Cardiac fibroblast (primary cell): ENCODE results near the gene MRPL58.
"Not testable (repeated sequence)": the region's sequence is repeated elsewhere in the genome, so short reads cannot be mapped to it uniquely, and the experiment has no call there.

Experiments
- DNase-seq, 2 donors: peaks; one replicate each; pipeline versions ENCODE4 v3.0.0 to v3.0.0-alpha.2; 2010; ENCODE audit warnings: low read depth in 2 of 2
- H3K4me3 ChIP-seq, 2 donors: replicated peaks in 1 of 2; 1 replicate in 1 of 2; 2 replicates in 1 of 2; pipeline ENCODE4 v1.5.1; 2011; ENCODE audit warnings: low read depth in 2 of 2, low read length in 2 of 2, mild to moderate bottlenecking in 2 of 2, moderate library complexity in 1 of 2
- TF ChIP-seq, protein P1 (sequence below): IDR thresholded peaks from one replicate; pipeline ENCODE4 v1.5.1; 2011; ENCODE audit warnings: low read depth, mild to moderate bottlenecking, low read length, inconsistent platforms

MRPL58 gene

DNA sequence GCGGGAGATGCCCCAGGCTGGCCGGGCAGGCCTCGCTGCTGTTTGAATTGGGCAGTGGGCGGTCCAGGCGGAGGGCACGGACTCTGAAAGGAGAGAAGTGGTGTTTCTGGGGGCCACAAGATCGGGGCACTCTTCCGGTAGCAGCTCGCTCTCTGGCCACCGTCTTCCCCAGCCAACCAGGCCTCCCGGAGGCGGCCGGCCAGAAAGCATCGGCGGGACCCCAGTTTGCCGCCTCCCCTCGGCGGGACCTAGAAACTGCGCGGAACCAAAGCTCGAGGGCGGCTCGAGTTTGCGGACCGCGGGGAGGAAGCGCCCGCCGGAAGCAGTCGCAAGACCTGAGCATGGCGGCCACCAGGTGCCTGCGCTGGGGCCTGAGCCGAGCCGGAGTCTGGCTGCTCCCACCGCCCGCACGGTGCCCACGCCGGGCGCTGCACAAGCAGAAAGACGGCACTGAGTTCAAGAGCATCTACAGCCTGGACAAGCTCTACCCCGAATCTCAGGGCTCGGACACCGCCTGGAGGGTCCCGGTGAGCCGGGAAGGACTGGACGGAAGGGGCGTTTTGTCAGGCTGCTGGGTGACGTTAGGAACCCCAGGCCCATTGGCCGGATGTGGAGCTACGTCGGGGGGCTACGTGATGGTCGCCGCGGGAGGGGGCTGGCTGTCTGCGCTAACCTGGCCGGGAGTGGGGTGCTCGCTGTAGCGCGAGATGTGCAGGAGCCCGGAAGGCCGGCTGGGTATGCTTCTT lies at the start of gene MRPL58:
MRPL58 (plus strand) TSS at position 325 of the 746 bp plus-strand sequence; CDS start at position 342, 17 bp downstream.
- H3K4me3 ChIP-seq: peak within 1 kb of the TSS; percentile 84 to 90
- TF ChIP-seq, protein P1, sequence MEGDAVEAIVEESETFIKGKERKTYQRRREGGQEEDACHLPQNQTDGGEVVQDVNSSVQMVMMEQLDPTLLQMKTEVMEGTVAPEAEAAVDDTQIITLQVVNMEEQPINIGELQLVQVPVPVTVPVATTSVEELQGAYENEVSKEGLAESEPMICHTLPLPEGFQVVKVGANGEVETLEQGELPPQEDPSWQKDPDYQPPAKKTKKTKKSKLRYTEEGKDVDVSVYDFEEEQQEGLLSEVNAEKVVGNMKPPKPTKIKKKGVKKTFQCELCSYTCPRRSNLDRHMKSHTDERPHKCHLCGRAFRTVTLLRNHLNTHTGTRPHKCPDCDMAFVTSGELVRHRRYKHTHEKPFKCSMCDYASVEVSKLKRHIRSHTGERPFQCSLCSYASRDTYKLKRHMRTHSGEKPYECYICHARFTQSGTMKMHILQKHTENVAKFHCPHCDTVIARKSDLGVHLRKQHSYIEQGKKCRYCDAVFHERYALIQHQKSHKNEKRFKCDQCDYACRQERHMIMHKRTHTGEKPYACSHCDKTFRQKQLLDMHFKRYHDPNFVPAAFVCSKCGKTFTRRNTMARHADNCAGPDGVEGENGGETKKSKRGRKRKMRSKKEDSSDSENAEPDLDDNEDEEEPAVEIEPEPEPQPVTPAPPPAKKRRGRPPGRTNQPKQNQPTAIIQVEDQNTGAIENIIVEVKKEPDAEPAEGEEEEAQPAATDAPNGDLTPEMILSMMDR: peak; percentile 78
- peak; percentile 87 to 91 for DNase-seq

DNA sequence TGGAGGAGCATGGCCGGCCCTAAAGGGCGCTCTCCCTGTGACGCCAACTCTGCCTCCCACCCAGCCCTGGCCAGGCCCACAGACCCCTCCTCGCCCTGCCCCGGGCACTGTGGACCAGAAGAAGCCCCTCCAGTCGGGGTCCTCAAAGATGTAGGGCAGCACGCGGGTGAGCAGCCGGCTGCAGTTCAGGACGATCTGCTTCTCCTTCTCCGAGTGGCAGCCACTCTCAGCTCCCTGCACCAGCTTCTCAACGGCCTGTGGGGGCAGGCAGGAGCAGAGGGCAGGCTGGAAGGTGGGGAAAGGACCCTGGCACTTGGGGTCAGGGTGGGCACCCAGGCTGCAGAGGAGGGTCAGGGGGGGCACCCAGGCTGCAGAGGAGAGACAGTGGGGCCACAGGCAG lies 48.8 kb upstream of the MRPL58 start:
- H3K4me3 ChIP-seq: no peak overlapping the region
- TF ChIP-seq, protein P1: no peak
- DNase-seq: no peak

DNA sequence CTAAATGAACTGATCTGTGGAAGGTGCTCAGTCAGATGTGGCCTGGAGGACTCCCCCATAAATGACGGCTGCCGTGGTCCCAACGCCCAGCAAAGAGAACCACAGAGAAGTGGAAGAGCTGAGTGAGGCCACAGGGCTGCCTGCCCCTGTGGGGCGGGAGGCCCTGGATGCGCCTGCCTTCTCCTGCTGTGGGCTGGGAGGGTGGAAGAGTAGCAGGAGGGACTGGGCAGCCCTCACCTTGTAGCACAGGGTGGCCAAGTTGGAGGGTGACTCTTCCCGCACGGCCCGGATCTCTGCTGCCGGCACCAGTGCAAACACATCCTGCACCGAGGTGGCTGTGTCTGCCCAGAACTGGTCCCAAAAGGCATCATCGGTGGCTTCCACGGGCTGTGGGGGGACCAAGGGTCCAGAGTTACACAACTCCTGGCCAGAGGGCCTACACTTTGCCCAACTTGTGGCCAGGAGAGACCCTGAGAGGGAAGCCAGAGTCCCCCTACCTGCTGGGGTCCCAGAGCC lies 48.2 kb upstream of the MRPL58 start:
- TF ChIP-seq, protein P1: no peak
- H3K4me3 ChIP-seq: no peak overlapping the region
- DNase-seq: no peak

DNA sequence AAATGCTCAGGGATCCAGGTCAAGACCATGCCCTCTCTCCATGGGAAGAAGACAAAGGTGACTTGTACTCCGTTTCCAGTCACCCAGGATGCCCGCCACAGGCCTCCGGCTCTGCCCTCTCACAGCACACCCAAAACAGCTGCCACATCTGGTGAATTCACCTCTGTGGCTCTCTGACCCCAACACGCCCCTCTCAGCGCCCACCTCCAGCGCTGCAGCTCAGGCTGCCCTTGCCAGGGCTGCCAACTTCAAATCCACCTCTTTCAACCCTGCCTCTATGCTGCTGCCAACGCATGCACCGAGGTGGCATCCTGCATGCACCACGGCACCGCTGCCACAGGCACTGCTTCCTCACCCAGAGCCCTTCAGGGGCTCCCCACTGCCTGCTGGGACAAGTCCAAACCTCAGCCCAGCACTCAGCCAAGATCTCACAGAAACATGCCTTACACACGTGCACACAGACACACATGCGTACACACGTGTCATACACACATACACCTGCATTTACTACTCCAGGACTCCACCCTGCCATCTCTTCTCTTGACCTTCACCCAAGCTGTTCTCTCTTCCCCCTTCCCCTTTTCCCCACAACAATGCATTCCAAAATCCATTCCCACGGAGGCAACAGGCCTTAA lies 47.4 kb upstream of the MRPL58 start:
- no peak for DNase-seq
- TF ChIP-seq, protein P1: no peak
- H3K4me3 ChIP-seq: no peak overlapping the region

DNA sequence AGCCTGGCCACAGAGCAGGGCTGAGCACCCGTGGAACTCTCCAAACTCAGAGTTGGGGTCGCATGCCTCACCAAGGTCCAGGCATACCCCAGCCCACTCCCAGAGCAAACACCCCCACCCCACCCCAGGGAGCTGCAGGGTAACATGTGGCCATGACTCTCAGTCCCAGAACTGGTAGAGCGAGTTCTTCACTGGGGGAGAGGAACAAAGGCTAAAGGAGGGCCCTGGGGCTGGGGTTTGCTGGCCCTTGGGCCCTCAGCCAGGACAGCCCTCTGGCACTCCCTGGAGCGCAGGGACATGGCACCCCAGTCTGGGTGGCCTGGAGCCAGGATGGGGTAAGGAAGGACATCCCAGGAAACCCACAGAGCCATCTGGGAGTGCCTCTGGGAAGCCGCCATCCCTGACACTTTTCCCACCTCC lies 44.1 kb upstream of the MRPL58 start:
- TF ChIP-seq, protein P1: no peak
- H3K4me3 ChIP-seq: no peak overlapping the region
- no peak for DNase-seq

DNA sequence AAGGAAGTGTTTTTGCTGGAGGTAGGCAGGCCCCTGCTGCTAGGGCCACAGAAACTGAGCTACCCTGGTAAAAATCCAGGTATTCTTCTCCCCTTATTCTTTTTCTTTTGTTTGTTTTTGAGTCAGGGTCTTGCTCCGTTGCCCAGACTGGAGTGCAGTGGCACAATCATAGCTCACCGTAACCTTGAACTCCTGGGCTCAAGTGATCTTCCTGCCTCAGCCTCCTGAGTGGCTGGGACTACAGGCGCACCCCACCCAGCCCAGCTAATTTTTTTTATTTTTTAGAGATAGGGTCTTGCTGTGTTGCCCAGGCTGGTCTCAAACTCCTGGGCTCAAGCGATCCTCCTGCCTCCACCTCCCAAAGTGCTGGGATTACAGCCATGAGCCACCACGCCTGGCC lies 43.0 kb upstream of the MRPL58 start:
- not testable (repeated sequence) for DNase-seq

DNA sequence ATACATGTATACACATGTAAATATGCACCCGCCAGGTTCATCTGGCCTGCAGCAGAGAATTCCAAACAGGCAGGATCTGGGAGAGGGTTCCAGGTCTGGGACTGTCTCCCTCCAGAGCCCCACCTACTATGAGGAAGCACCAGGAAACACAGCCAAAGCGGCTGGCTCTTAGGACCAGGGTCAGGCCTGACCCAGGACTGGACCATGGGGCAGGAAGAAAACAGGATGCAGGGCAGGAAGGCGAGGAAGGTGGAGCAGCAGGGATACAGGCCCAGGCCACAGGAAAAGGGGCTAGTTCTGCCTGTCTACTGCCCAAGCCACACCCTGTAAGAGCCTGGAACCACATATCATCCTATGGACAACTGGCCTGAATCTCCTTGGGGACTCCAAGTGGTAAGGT lies 42.1 kb upstream of the MRPL58 start:
- no peak overlapping the region for H3K4me3 ChIP-seq
- DNase-seq: no peak
- TF ChIP-seq, protein P1: no peak

More for the DNA sequence above, 43.0 kb upstream of the MRPL58 start:
- H3K4me3 ChIP-seq: not testable (repeated sequence)
